LoVo (cell line): ENCODE data around the gene PRKCA.
"Not testable (repeated sequence)": the region's sequence is repeated elsewhere in the genome, so short reads cannot be mapped to it uniquely, and the experiment has no call there.

Experiments
- DNase-seq: peaks from one replicate; pipeline ENCODE4 v3.0.0-alpha.2; 2016; ENCODE audit warnings: low spot score

PRKCA gene

DNA sequence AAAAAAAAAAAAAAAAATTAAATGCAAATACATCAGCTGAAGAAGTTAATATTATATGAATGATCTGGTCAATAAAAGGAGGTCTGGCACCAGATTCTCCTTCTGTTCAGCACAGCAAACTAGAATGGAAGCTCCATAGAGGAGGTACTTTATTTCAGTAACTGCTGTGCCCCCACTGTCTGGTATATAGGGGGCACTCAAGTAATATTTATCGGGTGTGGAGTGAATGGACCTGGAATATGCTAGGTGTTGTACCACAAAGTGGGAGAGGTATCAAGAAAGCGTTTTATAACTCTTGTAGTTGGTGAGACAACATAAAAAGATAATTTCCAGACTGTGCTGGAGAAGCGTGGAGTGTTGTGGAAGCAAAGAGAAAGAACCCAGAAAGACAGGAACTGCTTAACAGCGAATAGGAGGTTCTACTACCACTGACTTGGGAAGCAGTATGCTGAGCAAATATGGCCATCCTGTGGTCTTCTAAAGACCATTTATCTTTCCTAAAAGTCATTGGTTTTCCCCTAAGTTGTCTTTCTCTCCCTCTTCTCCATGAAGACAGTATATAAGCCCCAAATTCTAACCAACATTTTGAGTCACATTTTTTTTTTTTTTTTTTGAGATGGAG is 12.2 kb upstream of the PRKCA start:
- no peak for DNase-seq

GRCh38 chr17:66292353-66292752 is 10.1 kb upstream of the PRKCA start:
- no peak for DNase-seq

- no peak for DNase-seq
These were observed 6.1 kb upstream of the PRKCA start for GRCh38 chr17:66296289-66296725.

- not testable (repeated sequence) for DNase-seq
These were observed 5.0 kb upstream of the PRKCA start for GRCh38 chr17:66297443-66297842.

DNA sequence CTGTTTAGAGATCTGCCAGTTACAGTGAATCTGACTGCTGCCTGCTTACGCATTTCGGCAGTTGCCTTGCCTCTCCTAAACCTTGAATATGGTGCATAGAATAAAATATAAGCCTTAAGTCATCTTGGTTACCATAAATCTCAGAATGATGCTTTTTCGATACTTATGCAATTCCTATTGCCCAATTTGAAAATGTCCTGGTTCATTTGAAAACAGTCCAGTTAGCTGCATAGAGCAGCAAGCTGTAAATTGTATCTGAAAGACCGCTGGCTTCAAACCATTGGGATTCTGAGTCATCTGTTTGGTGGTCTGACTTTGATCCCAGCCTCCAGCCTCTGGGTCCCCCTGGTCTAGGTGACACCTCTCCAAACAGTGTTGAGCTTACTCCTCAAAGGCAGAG is 2.7 kb upstream of the PRKCA start:
- no peak for DNase-seq

DNA sequence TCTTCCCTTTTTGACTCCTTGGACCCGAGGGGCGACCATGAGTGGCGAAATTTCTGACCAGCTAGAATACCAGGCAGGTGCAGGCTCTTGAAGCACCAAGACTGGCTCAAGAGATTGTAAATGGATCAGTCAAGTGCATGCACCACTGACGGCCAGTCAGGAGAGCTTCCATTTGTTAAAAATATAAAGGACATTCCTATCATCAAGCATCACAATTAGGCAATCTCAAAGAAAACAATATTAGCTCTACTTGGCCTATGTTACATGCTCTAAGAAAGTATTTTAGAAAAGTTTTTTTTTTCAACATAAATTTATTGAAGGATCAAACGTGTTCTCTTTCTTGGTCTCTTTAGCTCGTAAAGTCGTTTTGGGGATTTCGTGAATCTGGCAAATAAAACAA is 1.5 kb upstream of the PRKCA start:
- no peak for DNase-seq

GRCh38 chr17:66301367-66301863 is 998 bp upstream of the PRKCA start:
- DNase-seq: no peak

DNA sequence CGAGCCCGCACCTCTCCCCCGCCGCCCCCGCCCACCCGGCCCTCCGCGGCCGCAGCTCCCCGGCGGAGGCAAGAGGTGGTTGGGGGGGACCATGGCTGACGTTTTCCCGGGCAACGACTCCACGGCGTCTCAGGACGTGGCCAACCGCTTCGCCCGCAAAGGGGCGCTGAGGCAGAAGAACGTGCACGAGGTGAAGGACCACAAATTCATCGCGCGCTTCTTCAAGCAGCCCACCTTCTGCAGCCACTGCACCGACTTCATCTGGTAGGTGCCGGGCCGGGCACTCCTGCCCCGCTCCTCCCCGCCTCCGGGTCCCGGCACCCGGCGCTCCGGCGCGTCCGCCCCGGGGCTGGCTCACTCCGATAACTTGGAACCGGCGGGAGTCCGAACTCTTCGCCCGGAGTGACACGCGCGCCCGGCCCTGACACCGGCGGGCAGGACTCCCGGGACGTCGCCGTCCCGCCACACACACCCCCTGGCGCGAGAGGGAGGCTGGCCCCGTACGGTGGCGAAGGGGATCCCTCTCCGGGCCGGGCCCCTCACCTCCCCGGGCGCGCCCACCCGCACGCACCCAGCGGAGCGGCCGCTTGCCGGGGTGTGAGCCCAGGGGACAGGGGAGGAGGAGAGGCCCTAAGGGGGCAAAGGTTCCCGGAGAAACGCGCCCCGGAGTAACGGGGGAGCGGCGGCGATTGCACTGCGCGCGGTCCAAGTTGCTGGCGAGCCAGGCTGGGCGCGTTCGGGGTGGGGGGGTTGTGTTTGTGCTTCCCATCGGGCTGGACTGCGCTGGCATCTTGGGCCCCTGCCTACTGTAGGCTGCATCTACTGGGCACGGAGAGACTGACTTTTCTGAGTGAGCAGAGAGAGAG is 581 bp downstream of the PRKCA start:
- DNase-seq: peak; percentile 41

DNA sequence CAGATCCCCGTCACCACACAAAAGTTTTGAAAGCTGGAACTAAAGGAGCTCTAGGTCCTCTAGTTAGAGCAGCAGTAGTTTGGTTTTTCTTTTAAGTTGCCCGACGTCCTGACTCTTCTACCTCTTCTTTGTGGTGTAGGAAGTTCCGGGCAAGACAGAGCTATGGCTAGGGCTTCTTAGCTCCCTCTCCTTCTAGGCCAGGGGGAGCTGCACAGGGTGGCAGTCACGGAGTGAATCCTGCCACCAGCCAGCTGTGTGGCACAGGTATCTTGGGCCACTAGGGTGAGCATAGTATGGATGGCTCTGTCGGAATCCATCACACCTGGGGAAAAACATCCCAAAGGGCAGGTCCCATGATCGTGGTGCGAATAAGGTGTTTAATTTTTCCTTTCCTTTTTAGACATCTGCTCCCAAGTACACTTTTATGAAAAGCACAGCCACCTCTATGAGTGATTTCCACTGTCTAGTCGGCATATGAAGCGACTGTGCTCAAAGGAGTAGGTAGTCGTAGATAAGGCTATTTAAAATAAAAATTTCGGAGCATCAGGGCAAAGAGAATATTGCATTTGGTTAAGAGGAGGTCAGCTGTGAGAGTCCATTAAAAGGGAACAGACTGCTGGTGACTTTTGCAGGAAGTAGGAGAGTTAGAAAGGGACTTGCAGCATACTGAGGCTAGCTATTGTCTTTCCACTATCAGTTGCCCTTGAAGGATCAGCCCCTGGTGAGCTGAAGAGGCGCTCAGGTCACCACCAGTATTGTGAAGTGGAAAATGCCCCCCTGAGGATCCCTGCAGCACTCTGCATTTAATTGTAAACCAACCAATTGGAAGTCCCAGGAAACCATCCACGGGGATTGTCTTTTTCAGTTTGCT is 2.1 kb downstream of the PRKCA start:
- DNase-seq: no peak

DNA sequence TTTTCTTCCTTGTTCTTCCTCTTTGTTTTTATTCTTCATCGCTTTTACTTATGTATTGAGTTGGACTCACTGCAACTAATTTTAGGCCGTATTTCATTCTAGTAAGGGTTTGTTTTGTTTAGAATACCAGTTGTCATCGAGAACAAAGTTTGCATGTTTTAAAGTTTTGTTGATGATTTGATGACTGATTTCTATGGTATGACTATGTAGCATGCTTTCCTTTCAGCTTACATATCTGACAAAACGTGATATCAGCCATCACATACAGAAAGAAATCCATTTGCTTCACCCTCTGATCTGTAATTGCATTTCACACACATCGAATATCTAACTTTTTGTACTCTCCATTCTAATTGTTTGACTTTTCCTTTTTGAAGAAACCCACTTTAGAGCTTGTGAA is 4.0 kb downstream of the PRKCA start:
- no peak for DNase-seq

DNA sequence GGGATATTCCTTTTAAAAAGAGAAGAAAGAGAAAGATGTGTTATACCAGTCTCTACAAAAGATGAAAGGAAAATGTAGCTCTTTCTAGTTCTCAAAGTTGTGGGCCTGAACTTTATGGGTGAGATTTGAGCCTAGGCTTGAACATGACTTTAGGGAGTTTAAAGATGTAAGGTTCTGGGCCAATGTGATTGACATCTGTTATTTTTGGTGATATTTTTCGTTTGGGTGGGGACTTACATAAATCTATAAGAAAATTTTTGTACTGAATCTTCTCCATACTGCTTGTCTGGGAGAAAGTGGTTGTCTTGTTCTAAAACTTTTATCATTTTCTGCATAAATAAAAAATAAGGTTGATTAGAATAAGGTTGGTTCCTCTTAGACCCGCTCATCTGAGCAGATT is 4.8 kb downstream of the PRKCA start:
- DNase-seq: no peak

DNA sequence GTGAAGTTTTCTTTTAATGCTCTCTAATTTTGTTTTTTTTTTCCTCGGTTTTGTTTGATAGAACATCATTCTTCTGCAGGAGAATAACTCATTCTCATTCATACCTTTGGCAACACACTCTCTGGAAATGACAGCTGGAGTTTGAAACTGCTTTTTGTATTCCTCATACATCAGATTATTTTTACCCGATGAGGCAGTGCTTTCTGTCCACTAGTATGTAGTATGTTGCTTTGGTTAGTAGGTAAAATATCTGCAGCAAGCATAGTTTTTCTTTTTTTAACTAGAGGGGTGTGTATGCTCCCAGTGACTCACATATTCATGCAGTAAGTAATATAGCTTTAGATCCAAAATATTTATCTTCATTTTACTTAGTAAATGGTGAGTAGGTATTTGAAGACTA is 6.4 kb downstream of the PRKCA start:
- DNase-seq: no peak

- no peak for DNase-seq
These were observed 7.4 kb downstream of the PRKCA start for GRCh38 chr17:66309793-66310192.

DNA sequence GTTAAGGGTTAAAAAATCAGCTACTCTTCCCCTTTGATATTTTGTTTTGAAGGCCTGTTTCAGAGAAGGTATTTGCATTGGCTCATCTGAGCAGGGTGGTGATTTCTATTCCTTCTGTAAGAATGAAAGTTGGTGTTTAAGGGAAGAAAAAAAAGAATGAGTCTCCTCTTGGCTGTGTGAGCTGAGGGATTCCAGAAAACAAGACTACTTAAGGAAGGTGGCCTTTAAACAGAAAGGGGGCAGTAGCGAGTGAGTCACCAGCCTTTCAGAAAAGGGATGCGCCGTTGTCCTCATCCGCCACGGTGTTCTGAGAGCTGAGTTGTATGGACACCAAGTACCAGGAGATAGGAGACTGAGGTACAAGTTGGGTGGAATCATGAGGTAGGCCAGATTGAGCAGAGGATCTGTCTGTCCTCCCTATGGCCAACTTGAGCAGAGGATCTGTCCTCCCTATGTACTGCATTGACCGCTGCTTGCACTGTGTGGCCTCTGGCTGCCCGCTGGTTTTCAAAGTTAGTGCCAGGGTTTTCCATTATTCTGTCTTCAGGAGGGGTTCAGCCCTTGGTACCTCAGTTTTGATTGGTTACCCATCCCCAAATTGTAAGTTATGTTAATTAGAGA is 8.2 kb downstream of the PRKCA start:
- no peak for DNase-seq

DNA sequence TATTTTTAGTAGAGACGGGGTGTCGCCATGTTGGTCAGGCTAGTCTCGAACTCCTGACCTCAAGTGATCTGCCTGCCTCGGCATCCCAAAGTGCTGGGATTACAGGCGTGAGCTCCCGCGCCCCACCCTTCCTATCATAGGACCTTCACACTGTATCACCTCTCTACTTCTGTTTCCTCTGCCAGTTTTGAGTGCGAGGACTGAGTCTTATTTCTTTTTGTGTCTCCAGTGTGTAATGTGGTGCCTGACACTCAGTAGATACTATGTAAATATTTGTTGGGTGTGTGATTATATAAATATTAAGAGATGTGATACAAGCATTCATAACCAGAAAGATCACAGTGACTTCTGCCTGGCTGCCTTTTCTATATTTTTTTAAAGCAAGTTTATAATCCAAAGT is 10.5 kb downstream of the PRKCA start:
- DNase-seq: no peak

DNA sequence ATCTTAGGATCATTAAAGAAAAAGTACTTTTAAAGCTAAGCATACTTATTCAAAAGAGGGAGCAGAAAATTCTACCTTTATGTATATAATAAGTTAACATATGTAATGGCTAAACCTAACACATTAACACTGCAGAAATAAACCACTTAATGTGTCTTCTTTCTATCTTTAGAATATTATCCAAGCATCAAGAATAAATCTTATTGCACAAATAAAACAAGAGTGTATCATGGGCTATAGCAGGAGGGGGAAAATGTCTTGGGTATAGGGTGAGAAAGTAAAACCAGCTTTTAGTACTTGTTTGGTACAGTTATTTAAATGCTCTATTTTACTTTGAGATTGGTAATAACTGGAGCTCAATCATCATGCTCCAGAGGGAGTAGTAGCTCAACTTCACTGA is 10.9 kb downstream of the PRKCA start:
- no peak for DNase-seq

- DNase-seq: no peak
These were observed 11.7 kb downstream of the PRKCA start for GRCh38 chr17:66313995-66314659.

DNA sequence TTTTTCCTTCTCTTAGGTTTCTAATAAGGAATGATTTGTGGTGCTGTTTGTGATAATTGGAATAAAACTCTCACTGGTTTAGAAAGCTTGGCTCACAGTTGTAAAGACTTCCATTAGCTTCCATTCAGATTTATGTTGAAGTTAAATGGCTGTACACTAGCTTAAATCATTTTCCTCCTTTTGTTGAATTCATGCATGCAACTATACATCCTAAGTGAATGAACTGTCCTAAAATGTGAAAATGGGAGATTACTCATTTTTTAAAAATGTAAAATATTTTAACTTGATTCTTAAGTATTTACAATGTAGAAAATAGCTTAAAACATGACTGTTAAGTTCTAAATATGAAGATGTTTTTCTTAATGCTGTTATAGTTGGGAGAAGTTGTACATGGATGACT is 15.2 kb downstream of the PRKCA start:
- DNase-seq: no peak

DNA sequence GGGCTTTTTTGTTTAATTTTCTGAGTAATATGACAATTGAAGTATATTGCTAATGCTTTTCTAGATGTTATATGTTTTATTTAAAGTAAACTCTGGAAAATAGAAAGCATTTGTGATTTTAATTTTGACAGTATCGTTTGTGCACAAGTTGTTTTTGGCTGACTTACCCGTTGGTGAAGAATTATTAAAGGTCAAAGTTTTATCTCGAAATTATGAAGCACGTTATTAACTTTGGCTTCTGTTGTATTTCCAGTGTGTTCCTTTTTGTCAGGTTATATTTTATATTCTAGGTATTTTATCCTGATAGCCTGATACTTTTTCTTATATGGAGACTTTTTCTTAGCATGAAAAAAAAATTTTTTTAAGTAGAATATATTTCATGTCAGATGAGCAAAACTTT is 16.8 kb downstream of the PRKCA start:
- no peak for DNase-seq

DNA sequence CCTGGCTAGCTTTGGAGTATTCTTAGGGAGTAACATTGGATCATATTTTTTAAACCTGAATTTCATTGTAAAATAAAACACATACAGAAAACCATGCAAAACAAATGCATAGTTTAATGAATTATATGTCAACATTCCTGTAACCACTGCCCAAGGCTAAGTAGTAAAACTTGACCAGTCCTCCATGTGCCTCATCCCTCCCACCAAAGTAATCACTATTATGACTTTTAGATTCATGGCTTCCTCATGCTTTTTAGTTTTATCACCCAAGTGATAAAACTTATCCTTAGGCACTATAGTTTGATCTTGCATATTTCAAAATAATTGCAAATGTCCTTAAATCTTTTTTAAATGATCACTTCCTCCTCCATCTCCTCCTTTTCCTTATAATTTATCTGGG is 20.4 kb downstream of the PRKCA start:
- no peak for DNase-seq

- DNase-seq: not testable (repeated sequence)
These were observed 22.1 kb downstream of the PRKCA start for GRCh38 chr17:66324381-66325004.
